Keratinocyte (primary cell): ENCODE measurements around the gene HAPLN1.

ENCODE experiments used
- EZH2 ChIP-seq: IDR thresholded peaks from one replicate; pipeline ENCODE4 v1.6.1; 2012; ENCODE audit warnings: inconsistent platforms, mild to moderate bottlenecking, low read length, moderate library complexity
- TF ChIP-seq, protein P1 (sequence below), 3 experiments: IDR thresholded peaks in 1 of 3; conservative IDR thresholded peaks in 1 of 3; optimal IDR thresholded peaks in 1 of 3; 2 replicates in 2 of 3; 3 replicates in 1 of 3; pipeline versions ENCODE3 to v1.5.1; 2011; ENCODE audit warnings: low read length in 3 of 3, mild to moderate bottlenecking in 3 of 3, moderate library complexity in 2 of 3, control low read depth in 1 of 3, inconsistent platforms in 1 of 3; ENCODE audit not compliant: insufficient read depth in 2 of 3; ENCODE audit errors: extremely low read depth in 1 of 3

DNA sequence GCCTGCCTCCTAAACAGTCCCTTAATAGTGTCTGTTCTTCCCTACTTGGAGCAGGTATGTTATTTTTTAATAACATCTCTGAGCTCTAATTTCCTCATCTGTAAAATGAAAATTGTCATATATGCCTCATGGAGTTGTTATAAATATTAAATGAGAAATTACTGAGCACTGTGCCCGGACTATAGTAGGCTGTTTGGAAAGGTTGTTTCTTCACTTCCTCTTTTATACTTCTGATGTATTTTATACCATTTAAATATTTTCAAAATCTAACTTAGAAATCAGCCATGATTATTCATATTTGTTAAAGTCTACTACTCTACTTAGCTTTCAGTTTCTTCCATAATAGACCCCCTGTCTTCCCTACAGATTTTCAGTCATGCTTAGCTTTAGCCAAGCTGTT, 30.5 kb upstream of the HAPLN1 start:
- TF ChIP-seq, protein P1, sequence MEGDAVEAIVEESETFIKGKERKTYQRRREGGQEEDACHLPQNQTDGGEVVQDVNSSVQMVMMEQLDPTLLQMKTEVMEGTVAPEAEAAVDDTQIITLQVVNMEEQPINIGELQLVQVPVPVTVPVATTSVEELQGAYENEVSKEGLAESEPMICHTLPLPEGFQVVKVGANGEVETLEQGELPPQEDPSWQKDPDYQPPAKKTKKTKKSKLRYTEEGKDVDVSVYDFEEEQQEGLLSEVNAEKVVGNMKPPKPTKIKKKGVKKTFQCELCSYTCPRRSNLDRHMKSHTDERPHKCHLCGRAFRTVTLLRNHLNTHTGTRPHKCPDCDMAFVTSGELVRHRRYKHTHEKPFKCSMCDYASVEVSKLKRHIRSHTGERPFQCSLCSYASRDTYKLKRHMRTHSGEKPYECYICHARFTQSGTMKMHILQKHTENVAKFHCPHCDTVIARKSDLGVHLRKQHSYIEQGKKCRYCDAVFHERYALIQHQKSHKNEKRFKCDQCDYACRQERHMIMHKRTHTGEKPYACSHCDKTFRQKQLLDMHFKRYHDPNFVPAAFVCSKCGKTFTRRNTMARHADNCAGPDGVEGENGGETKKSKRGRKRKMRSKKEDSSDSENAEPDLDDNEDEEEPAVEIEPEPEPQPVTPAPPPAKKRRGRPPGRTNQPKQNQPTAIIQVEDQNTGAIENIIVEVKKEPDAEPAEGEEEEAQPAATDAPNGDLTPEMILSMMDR (optimal IDR thresholded peaks at IDR 0.05 in 1 of 3, IDR thresholded peaks at IDR 0.05 in 1 of 3, conservative IDR thresholded peaks at IDR 0.05 in 1 of 3; ENCODE audit: extremely low read depth in 1 of 3, insufficient read depth in 2 of 3, low read length in 3 of 3) = no peak
- no peak for TF ChIP-seq EZH2
